ENCODE data around the gene SULT6B1.

DNA sequence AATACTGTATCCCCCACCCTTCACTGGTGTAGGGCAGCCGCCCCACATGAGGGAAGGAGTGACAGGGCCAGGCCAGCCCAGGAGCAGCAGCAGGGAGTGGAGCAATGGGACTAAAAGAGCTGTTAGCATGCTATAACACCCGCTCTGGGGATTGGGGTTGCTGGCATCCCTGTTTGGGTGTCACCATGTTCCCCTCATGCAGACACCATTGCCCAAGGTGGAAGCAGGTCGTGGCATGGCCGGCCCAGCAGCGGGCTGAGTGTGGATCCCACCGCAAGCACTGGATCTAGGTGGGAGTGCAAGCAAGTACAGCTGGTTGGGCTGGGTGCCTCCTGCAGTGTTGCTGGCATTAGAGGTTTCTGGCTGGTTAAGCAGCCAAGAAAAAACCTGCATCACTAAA lies 3.3 kb upstream of the SULT6B1 start:
- TF ChIP-seq, protein P1, sequence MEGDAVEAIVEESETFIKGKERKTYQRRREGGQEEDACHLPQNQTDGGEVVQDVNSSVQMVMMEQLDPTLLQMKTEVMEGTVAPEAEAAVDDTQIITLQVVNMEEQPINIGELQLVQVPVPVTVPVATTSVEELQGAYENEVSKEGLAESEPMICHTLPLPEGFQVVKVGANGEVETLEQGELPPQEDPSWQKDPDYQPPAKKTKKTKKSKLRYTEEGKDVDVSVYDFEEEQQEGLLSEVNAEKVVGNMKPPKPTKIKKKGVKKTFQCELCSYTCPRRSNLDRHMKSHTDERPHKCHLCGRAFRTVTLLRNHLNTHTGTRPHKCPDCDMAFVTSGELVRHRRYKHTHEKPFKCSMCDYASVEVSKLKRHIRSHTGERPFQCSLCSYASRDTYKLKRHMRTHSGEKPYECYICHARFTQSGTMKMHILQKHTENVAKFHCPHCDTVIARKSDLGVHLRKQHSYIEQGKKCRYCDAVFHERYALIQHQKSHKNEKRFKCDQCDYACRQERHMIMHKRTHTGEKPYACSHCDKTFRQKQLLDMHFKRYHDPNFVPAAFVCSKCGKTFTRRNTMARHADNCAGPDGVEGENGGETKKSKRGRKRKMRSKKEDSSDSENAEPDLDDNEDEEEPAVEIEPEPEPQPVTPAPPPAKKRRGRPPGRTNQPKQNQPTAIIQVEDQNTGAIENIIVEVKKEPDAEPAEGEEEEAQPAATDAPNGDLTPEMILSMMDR (IDR thresholded peaks at IDR 0.05) = no peak
- TF ChIP-seq POLR2A (IDR thresholded peaks at IDR 0.05) = no peak
